Fibroblast of the aortic adventitia (primary cell): ENCODE measurements around the gene NWD2. TPM values are rescaled to one million over a fixed set of nuclear protein-coding genes. Genes with fewer than 3 reads are reported as not detected.

Source experiments
- DNase-seq: peaks from one replicate; pipeline ENCODE4 v3.0.0-alpha.2; 2010; ENCODE audit warnings: low read depth
- H3K4me3 ChIP-seq: 2 replicates; pipeline ENCODE4 v1.5.1; 2011; ENCODE audit warnings: low read depth, mild to moderate bottlenecking, control low read depth, low read length, moderate library complexity
- total RNA-seq: library from RNA; depleted of rRNA; stranded (reverse); fragments of >200 nt; gene quantifications from 2 replicates; pipeline ENCODE4 v1.2.3, GENCODE V29; 2012; ENCODE audit warnings: low replicate concordance
- TF ChIP-seq, protein P1 (sequence below): IDR thresholded peaks from 2 replicates; pipeline ENCODE4 v1.5.1; 2011; ENCODE audit warnings: mild to moderate bottlenecking, low read length, control low read depth, inconsistent platforms; ENCODE audit not compliant: insufficient read depth

Gene NWD2
- total RNA-seq, 1 donor: not detected

DNA sequence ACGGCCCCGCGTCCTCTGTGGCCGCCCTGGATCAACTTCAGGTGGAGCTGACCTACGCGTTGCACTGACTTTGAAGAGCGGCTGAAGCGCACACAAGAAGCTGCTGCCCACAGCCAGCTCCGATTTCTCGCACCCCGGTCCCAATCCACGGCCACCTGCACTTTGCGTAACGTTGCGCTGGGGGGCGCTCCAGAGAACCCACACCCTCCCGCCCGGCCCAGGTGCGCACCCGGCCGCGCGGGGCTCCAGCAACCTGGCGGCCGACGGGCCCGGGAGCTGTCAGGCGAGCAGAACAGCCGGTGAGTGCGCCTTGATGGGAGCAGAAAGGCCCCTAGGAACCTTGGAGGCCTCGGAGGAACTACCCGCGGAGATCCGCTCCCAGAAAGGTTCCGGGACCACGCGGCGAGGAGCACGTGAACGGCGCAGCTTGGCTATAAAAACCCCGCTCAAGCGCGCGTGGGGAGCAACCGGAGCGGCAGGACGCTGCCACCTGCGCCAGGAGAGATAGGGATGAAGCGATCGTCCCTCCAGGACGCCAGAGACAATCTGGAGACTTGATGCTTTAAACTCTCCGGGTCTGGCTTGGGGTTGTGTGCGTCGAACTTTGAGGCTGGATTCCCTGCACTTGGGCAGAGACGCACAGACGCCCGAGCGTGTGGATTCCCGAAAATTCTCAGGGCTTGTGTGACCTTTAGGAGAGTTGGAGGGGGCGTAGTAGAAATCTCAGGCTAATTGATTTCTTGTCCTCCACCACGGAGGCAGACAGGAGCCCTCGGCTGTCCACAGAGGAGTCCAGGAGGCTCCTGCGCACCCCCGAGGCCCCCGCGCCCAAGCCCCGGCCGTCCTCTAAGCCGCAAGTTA is 591 bp upstream of the NWD2 start:
- H3K4me3 ChIP-seq: no peak overlapping the region
- no peak for DNase-seq
- TF ChIP-seq, protein P1, sequence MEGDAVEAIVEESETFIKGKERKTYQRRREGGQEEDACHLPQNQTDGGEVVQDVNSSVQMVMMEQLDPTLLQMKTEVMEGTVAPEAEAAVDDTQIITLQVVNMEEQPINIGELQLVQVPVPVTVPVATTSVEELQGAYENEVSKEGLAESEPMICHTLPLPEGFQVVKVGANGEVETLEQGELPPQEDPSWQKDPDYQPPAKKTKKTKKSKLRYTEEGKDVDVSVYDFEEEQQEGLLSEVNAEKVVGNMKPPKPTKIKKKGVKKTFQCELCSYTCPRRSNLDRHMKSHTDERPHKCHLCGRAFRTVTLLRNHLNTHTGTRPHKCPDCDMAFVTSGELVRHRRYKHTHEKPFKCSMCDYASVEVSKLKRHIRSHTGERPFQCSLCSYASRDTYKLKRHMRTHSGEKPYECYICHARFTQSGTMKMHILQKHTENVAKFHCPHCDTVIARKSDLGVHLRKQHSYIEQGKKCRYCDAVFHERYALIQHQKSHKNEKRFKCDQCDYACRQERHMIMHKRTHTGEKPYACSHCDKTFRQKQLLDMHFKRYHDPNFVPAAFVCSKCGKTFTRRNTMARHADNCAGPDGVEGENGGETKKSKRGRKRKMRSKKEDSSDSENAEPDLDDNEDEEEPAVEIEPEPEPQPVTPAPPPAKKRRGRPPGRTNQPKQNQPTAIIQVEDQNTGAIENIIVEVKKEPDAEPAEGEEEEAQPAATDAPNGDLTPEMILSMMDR: no peak

DNA sequence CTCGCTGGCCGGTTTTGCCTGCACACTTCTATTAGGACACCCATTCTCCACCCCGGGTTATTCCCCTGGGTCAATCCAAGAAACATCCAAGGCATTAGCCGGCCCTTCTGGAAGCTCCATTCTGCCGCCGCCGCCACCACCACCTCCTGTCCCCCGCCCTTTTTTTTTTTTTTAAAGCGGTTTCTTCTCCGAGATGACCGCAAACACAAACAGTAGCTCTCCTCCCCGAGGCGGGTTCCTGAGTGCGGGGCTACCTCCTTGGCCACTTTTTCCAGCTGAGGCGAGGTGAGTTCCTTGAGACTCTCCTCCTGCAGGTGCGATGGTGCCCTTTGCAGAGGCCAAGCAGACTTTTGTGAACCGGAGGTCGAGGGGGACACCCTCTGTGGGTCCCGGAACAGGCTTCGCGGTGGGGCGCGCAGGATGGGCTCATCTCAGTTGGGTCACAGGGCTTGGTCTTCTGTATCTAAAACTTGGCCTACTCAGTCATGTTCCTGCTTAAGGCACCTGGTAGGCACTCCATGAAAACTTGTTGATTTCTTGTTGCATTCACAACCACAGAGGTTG is 930 bp downstream of the NWD2 start:
- TF ChIP-seq, protein P1: no peak
- no peak for DNase-seq
- no peak overlapping the region for H3K4me3 ChIP-seq

GRCh38 chr4:37246891-37247290 is 2.3 kb downstream of the NWD2 start:
- TF ChIP-seq, protein P1: no peak
- no peak overlapping the region for H3K4me3 ChIP-seq
- no peak for DNase-seq

- TF ChIP-seq, protein P1: no peak
- no peak for DNase-seq
- no peak overlapping the region for H3K4me3 ChIP-seq
Measured at GRCh38 chr4:37258221-37258620, 13.7 kb downstream of the NWD2 start.

DNA sequence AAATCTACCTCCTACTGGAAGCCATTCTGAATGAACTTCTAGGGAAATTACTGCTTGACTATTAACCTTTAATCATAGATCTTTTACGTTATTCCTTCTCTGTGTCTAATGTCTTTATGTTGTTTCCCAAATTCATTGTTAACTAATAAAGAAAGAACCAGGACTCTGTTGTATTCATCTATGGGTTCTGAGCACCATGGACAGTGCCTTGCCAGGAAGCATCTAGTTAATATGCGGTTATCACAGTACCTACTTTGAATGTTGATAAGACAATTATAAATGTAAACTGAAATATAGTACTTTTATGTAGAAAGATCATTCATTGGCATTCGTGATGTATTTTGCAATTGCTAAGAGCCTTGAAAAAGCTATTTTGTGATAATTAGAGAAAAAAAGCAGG is 23.8 kb downstream of the NWD2 start:
- TF ChIP-seq, protein P1: no peak
- no peak for DNase-seq
- H3K4me3 ChIP-seq: no peak overlapping the region

- no peak overlapping the region for H3K4me3 ChIP-seq
- TF ChIP-seq, protein P1: no peak
- no peak for DNase-seq
Measured at GRCh38 chr4:37279121-37279520, 34.6 kb downstream of the NWD2 start.
